HCEC 1CT (cell line): ENCODE results near the gene CRY2.
"Not testable (repeated sequence)": the region's sequence is repeated elsewhere in the genome, so short reads cannot be mapped to it uniquely, and the experiment has no call there.

ENCODE experiments used
- DNase-seq: peaks from one replicate; pipeline ENCODE4 v3.0.0-alpha.2; 2017

Gene CRY2

GRCh38 chr11:45900916-45901617 is 53.8 kb downstream of the CRY2 start:
- DNase-seq: no peak

GRCh38 chr11:45901626-45902025 is 54.4 kb downstream of the CRY2 start:
- no peak for DNase-seq

- DNase-seq: no peak
These were observed 55.4 kb downstream of the CRY2 start for GRCh38 chr11:45902452-45903380.

- DNase-seq: no peak
These were observed 57.1 kb downstream of the CRY2 start for GRCh38 chr11:45904309-45904915.

- no peak for DNase-seq
These were observed 57.8 kb downstream of the CRY2 start for GRCh38 chr11:45905095-45905494.

- not testable (repeated sequence) for DNase-seq
These were observed 58.3 kb downstream of the CRY2 start for GRCh38 chr11:45905576-45905975.

GRCh38 chr11:45906096-45906682 is 58.9 kb downstream of the CRY2 start:
- no peak for DNase-seq

GRCh38 chr11:45906965-45907611 is 59.8 kb downstream of the CRY2 start, which contains the start of gene FREY1:
TSS of gene FREY1 (minus strand) at chr11:45907271. CDS start at chr11:45907245, 26 bp downstream.
- no peak for DNase-seq

GRCh38 chr11:45907911-45908370 is 60.7 kb downstream of the CRY2 start:
- DNase-seq: no peak

GRCh38 chr11:45909594-45910475 is 62.6 kb downstream of the CRY2 start:
- DNase-seq: no peak

- DNase-seq: no peak
These were observed 63.3 kb downstream of the CRY2 start for GRCh38 chr11:45910623-45911022.

- DNase-seq: no peak
These were observed 66.2 kb downstream of the CRY2 start for GRCh38 chr11:45913514-45913913.

- DNase-seq: no peak
These were observed 66.8 kb downstream of the CRY2 start for GRCh38 chr11:45913942-45914635.

- DNase-seq: no peak
These were observed 68.2 kb downstream of the CRY2 start for GRCh38 chr11:45915446-45915845.

- no peak for DNase-seq
These were observed 70.0 kb downstream of the CRY2 start for GRCh38 chr11:45917286-45917622.

GRCh38 chr11:45917623-45918330 is 70.5 kb downstream of the CRY2 start, which contains the start of gene PEX16:
TSS of gene PEX16 (minus strand) at chr11:45917877. CDS start at chr11:45917811, 66 bp downstream.
- peak; percentile 99 for DNase-seq

- DNase-seq: peak; percentile 81
These were observed 71.2 kb downstream of the CRY2 start for GRCh38 chr11:45918331-45918941.

- no peak for DNase-seq
These were observed 71.8 kb downstream of the CRY2 start for GRCh38 chr11:45918962-45919675.
